CD4-positive, alpha-beta T cell (primary cell): ENCODE results near the gene CCDC50. TPM values are rescaled to one million over a fixed set of nuclear protein-coding genes. Genes with fewer than 3 reads are reported as not detected.

ENCODE experiments used
- ATAC-seq: fragments of 200-7000 bp; cut with Tn5 transposase; one replicate; pipeline ENCODE4 v1.10.0; 2022; ENCODE audit warnings: mild to moderate bottlenecking; ENCODE audit not compliant: poor library complexity
- CTCF ChIA-PET: fragments of 350-600 bp; sonication (Branson Sonifier 250); formaldehyde crosslinking; loops from one replicate; lab custom pipeline; 2021; ENCODE audit warnings: antibody characterized with exemption, inconsistent platforms; lab: Charles Lee
- POLR2A ChIA-PET: fragments of 350-600 bp; sonication (Branson Sonifier 250); formaldehyde crosslinking; loops from one replicate; lab custom pipeline; 2021; ENCODE audit warnings: antibody characterized with exemption, inconsistent platforms; lab: Charles Lee
- DNase-seq, 14 experiments: peaks; one replicate each; pipeline ENCODE4 v3.0.0-alpha.2; 2013 to 2020; ENCODE audit warnings: mixed read lengths in 2 of 14
- H3K27ac ChIP-seq, 2 donors: one replicate each; pipeline versions ENCODE4 v1.5.1 to v1.7.0; 2013; ENCODE audit warnings: low read length in 2 of 2, low read depth in 1 of 2, mild to moderate bottlenecking in 1 of 2
- H3K27me3 ChIP-seq, 2 experiments: 1 replicate in 1 of 2; 2 replicates in 1 of 2; pipeline versions ENCODE4 v1.6.1 to v1.7.0; 2013; ENCODE audit warnings: low read length in 2 of 2, control low read depth in 1 of 2, mild to moderate bottlenecking in 1 of 2, moderate library complexity in 1 of 2; ENCODE audit not compliant: insufficient read depth in 2 of 2, control insufficient read depth in 1 of 2
- H3K36me3 ChIP-seq: one replicate; pipeline ENCODE4 v1.6.1; 2013; ENCODE audit warnings: low read length, control low read depth; ENCODE audit not compliant: insufficient read depth
- H3K4me1 ChIP-seq: one replicate; pipeline ENCODE4 v1.6.1; 2013; ENCODE audit warnings: low read length, control low read depth; ENCODE audit not compliant: insufficient read depth
- H3K4me3 ChIP-seq: one replicate; pipeline ENCODE4 v1.5.1; 2013; ENCODE audit warnings: mild to moderate bottlenecking, low read length, moderate library complexity
- H3K9me3 ChIP-seq, 2 experiments: 1 replicate in 1 of 2; 2 replicates in 1 of 2; pipeline versions ENCODE4 v1.6.1 to v1.7.0; 2013; ENCODE audit warnings: low read length in 2 of 2, mild to moderate bottlenecking in 2 of 2, control low read depth in 1 of 2, moderate library complexity in 1 of 2; ENCODE audit not compliant: control insufficient read depth in 1 of 2, insufficient read depth in 1 of 2
- H3K27ac Mint-ChIP-seq: one replicate; pipeline ENCODE4 v1.8.0; 2020; ENCODE audit warnings: mixed read lengths
- H3K27me3 Mint-ChIP-seq: one replicate; pipeline ENCODE4 v1.8.0; 2021; ENCODE audit warnings: mixed read lengths
- H3K36me3 Mint-ChIP-seq: one replicate; pipeline ENCODE4 v1.8.0; 2021; ENCODE audit warnings: low read depth, mixed read lengths
- H3K4me1 Mint-ChIP-seq: one replicate; pipeline ENCODE4 v1.8.0; 2021; ENCODE audit warnings: low read depth, mixed read lengths
- H3K4me3 Mint-ChIP-seq: one replicate; pipeline ENCODE4 v1.8.0; 2020; ENCODE audit warnings: mild to moderate bottlenecking, mixed read lengths
- H3K9me3 Mint-ChIP-seq: one replicate; pipeline ENCODE4 v1.8.0; 2020; ENCODE audit warnings: mixed read lengths
- intact Hi-C, 2 experiments: fragments of 100-400 bp; cut with DNase I in 1 of 2; cut with micrococcal nuclease in 1 of 2; formaldehyde crosslinking; loops; one replicate each; pipeline versions ENCODE4 v1.15.1 to v1.9.0; 2023 to 2025; cut with DNase I, micrococcal nuclease
- total RNA-seq, 174 experiments: library from RNA in 2 of 174; stranded (reverse) in 2 of 174; gene quantifications; one replicate each; pipeline ENCODE4 v1.2.3 and lab custom pipeline; 2021 to 2026
- TF ChIP-seq, protein P1 (sequence below): fragments of 200-600 bp; IDR thresholded peaks from one replicate; pipeline ENCODE4 v1.8.0; 2022; ENCODE audit warnings: antibody characterized with exemption, mild to moderate bottlenecking

CCDC50 gene
- total RNA-seq, 2 experiments from 2014 or later: 16.7 to 16.8 TPM

GRCh38 chr3:191381303-191381702 lies 52.1 kb downstream of the CCDC50 start:
- ATAC-seq (no peak), DNase-seq (no peak)
- TF ChIP-seq, protein P1, sequence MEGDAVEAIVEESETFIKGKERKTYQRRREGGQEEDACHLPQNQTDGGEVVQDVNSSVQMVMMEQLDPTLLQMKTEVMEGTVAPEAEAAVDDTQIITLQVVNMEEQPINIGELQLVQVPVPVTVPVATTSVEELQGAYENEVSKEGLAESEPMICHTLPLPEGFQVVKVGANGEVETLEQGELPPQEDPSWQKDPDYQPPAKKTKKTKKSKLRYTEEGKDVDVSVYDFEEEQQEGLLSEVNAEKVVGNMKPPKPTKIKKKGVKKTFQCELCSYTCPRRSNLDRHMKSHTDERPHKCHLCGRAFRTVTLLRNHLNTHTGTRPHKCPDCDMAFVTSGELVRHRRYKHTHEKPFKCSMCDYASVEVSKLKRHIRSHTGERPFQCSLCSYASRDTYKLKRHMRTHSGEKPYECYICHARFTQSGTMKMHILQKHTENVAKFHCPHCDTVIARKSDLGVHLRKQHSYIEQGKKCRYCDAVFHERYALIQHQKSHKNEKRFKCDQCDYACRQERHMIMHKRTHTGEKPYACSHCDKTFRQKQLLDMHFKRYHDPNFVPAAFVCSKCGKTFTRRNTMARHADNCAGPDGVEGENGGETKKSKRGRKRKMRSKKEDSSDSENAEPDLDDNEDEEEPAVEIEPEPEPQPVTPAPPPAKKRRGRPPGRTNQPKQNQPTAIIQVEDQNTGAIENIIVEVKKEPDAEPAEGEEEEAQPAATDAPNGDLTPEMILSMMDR: no peak
- H3K9me3 Mint-ChIP-seq: no peaks in the 10 kb centered on the region
- H3K4me1 Mint-ChIP-seq: peaks cover 33% of the 10 kb centered on the region
- H3K27me3 Mint-ChIP-seq: no peaks in the 10 kb centered on the region
- no peaks in the 10 kb centered on the region for H3K4me1 ChIP-seq
- intact Hi-C loops: loop anchor here in 1 of 2 experiments (10.0 kb wide), 1 partner anchor 137 kb away; no protein-coding TSS in a partner anchor
- H3K36me3 ChIP-seq: no peaks in the 10 kb centered on the region
- POLR2A ChIA-PET: no interaction called here
- no peak overlapping the region for H3K4me3 ChIP-seq
- CTCF ChIA-PET: no interaction called here
- no peak overlapping the region for H3K4me3 Mint-ChIP-seq
- peaks cover 13% of the 10 kb centered on the region for H3K36me3 Mint-ChIP-seq
- no peak overlapping the region for H3K27ac ChIP-seq
- no peak overlapping the region for H3K27ac Mint-ChIP-seq
- no peaks in the 10 kb centered on the region for H3K9me3 ChIP-seq
- no peaks in the 10 kb centered on the region for H3K27me3 ChIP-seq

- peaks cover 27% of the 10 kb centered on the region for H3K4me1 Mint-ChIP-seq
- H3K27me3 ChIP-seq: no peaks in the 10 kb centered on the region
- H3K9me3 Mint-ChIP-seq: no peaks in the 10 kb centered on the region
- intact Hi-C loops: loop anchor here in 1 of 2 experiments (10.0 kb wide), 1 partner anchor 138 kb away; no protein-coding TSS in a partner anchor
- TF ChIP-seq, protein P1: no peak
- no peak overlapping the region for H3K4me3 Mint-ChIP-seq
- H3K27ac Mint-ChIP-seq: no peak overlapping the region
- no peak overlapping the region for H3K27ac ChIP-seq
- POLR2A ChIA-PET: no interaction called here
- no peaks in the 10 kb centered on the region for H3K4me1 ChIP-seq
- DNase-seq (no peak), ATAC-seq (no peak)
- CTCF ChIA-PET: no interaction called here
- no peaks in the 10 kb centered on the region for H3K36me3 ChIP-seq
- H3K4me3 ChIP-seq: no peak overlapping the region
- peaks cover 13% of the 10 kb centered on the region for H3K36me3 Mint-ChIP-seq
- H3K9me3 ChIP-seq: no peaks in the 10 kb centered on the region
- H3K27me3 Mint-ChIP-seq: no peaks in the 10 kb centered on the region
These were observed 53.5 kb downstream of the CCDC50 start for GRCh38 chr3:191382661-191383060.

- Histone ChIP-seq H3K9me3 (no peaks in the 10 kb centered on the region), H3K27me3 (no peaks in the 10 kb centered on the region), H3K4me1 (no peaks in the 10 kb centered on the region), H3K27ac (no peak overlapping the region), H3K4me3 (no peak overlapping the region), H3K36me3 (no peaks in the 10 kb centered on the region)
- intact Hi-C loops: loop anchor here in 1 of 2 experiments (10.0 kb wide), 1 partner anchor 138 kb away; no protein-coding TSS in a partner anchor
- H3K27ac Mint-ChIP-seq: no peak overlapping the region
- ChIA-PET CTCF (no interaction called here), POLR2A (no interaction called here)
- TF ChIP-seq, protein P1: no peak
- H3K36me3 Mint-ChIP-seq: peaks cover 13% of the 10 kb centered on the region
- no peaks in the 10 kb centered on the region for H3K9me3 Mint-ChIP-seq
- H3K4me1 Mint-ChIP-seq: peaks cover 25% of the 10 kb centered on the region
- H3K4me3 Mint-ChIP-seq: no peak overlapping the region
- no peaks in the 10 kb centered on the region for H3K27me3 Mint-ChIP-seq
- DNase-seq (no peak), ATAC-seq (no peak)
These were observed 53.9 kb downstream of the CCDC50 start for GRCh38 chr3:191383124-191383523.
